ENCODE results near the gene SNRNP35.

- TF ChIP-seq POLR2A (IDR thresholded peaks at IDR 0.05) = no peak
- no peak for TF ChIP-seq POLR2AphosphoS5 (IDR thresholded peaks at IDR 0.05)
- TF ChIP-seq CTCF (IDR thresholded peaks at IDR 0.05) = no peak
Measured at GRCh38 chr12:123483602-123484248, 25.8 kb downstream of the SNRNP35 start.

Measured in breast epithelium (tissue), 3 donors.